OCI-M2 (cell line): ENCODE measurements around the gene DPY30.
A peak's percentile ranks its signal among the peaks of the same experiment; 100 is the strongest.
"Not testable (repeated sequence)": the region's sequence is repeated elsewhere in the genome, so short reads cannot be mapped to it uniquely, and the experiment has no call there.

ENCODE experiments used
- DNase-seq: peaks from one replicate; lab custom pipeline; 2025; ENCODE audit not compliant: unreplicated experiment; lab: John Stamatoyannopoulos, UW

Gene DPY30

GRCh38 chr2:32010280-32010669 lies 29.3 kb downstream of the DPY30 start:
- not testable (repeated sequence) for DNase-seq

GRCh38 chr2:32009516-32010256 lies 29.9 kb downstream of the DPY30 start:
- no peak for DNase-seq

GRCh38 chr2:32008805-32009515 lies 30.6 kb downstream of the DPY30 start:
- no peak for DNase-seq

GRCh38 chr2:32007121-32007391 lies 32.5 kb downstream of the DPY30 start:
- no peak for DNase-seq

GRCh38 chr2:32005371-32005976 lies 34.1 kb downstream of the DPY30 start:
- DNase-seq, result no peak

- no peak for DNase-seq
These were observed 35.8 kb downstream of the DPY30 start for GRCh38 chr2:32003791-32004190.

GRCh38 chr2:32002406-32002805 lies 37.2 kb downstream of the DPY30 start:
- no peak for DNase-seq

GRCh38 chr2:31999438-31999837 lies 40.2 kb downstream of the DPY30 start:
- no peak for DNase-seq

- no peak for DNase-seq
These were observed 40.7 kb downstream of the DPY30 start for GRCh38 chr2:31998731-31999383.

GRCh38 chr2:31997653-31998052 lies 42.0 kb downstream of the DPY30 start:
- DNase-seq, result no peak

- no peak for DNase-seq
These were observed 42.9 kb downstream of the DPY30 start for GRCh38 chr2:31996571-31997150.

GRCh38 chr2:31992934-31993333 lies 46.7 kb downstream of the DPY30 start:
- DNase-seq, result no peak

GRCh38 chr2:31992025-31992579 lies 47.5 kb downstream of the DPY30 start:
- DNase-seq, result no peak

- DNase-seq, result no peak
These were observed 49.7 kb downstream of the DPY30 start for GRCh38 chr2:31989946-31990345.

GRCh38 chr2:31987454-31988220 lies 52.0 kb downstream of the DPY30 start:
- DNase-seq, result no peak

GRCh38 chr2:31986906-31987305 lies 52.7 kb downstream of the DPY30 start:
- no peak for DNase-seq

GRCh38 chr2:31983762-31984467 lies 55.7 kb downstream of the DPY30 start:
- no peak for DNase-seq

- peak; percentile 7 for DNase-seq
These were observed 58.8 kb downstream of the DPY30 start for GRCh38 chr2:31980674-31981356.

- no peak for DNase-seq
These were observed 59.6 kb downstream of the DPY30 start for GRCh38 chr2:31979956-31980355.
